T-helper 1 cell treated with Interleukin-12 subunit alpha and Interleukin-12 subunit beta and Interleukin-4 antibody, amounts not matched to agents 30 μg/mL and 1 μg/mL, for 36 hours (primary cell): ENCODE data around the gene VPS37B.
A peak's percentile ranks its signal among the peaks of the same experiment; 100 is the strongest.
"Not testable (repeated sequence)": the region's sequence is repeated elsewhere in the genome, so short reads cannot be mapped to it uniquely, and the experiment has no call there.

Source experiments
- H3K27ac Mint-ChIP-seq: one replicate; pipeline ENCODE4 v1.8.0; 2021; ENCODE audit warnings: mild to moderate bottlenecking, mixed read lengths
- H3K27me3 Mint-ChIP-seq: one replicate; pipeline ENCODE4 v1.8.0; 2021; ENCODE audit warnings: low read depth, mixed read lengths
- H3K36me3 Mint-ChIP-seq: one replicate; pipeline ENCODE4 v1.8.0; 2021; ENCODE audit warnings: low read depth, mixed read lengths
- H3K4me1 Mint-ChIP-seq: one replicate; pipeline ENCODE4 v1.8.0; 2021; ENCODE audit warnings: low read depth, mixed read lengths
- H3K4me3 Mint-ChIP-seq: one replicate; pipeline ENCODE4 v1.8.0; 2021; ENCODE audit warnings: mild to moderate bottlenecking, moderate library complexity, mixed read lengths
- H3K9me3 Mint-ChIP-seq: one replicate; pipeline ENCODE4 v1.8.0; 2021; ENCODE audit warnings: mixed read lengths

The VPS37B gene

DNA sequence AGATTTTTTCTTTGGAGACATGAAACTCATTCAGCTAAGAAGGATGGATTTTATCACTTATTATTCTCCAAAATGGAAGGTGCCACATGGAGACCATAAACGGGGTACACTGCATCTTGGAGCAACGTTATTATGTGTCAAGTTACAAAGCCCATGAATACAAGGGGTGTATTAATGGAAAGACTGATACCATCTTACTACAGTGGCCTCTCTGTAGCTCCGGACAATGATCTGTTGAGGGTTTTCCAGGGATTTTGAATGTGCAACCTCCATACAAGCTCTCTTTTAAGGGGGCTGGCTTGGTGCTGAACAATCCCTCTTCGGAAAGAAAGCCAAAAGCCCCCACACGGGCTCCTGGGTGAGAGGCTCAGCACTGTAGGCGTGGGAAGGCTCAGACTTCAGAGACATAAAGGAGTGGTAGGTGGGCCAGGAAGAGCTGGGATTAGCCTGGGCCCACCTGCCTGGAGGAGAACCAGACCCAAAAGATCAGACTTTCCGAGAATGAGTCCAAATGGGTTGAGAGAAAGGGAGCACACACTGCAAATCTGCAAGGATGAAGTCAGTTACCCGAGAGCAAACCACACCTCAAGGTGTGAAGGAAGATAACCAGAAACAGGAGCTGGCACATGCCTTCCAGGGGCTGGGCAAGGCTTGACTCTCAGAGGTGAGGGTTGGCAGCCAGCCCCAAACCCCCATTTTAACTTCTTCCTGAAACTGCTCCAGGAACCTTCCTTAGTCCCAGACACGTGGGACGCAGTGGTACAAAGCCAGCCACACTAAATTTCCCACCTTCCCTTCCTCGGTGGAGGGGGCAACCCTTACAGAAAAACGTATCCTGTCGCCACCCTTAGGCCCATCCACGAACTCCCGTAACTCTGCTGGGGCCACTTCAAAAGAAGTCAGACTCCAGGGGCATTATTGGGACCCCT, 1.5 kb downstream of the VPS37B start:
- Mint-ChIP-seq H3K27ac (peak overlapping the region; percentile 95), H3K9me3 (peaks cover 4% of the 10 kb centered on the region), H3K27me3 (no peaks in the 10 kb centered on the region), H3K4me1 (peaks cover 61% of the 10 kb centered on the region), H3K36me3 (peaks cover 25% of the 10 kb centered on the region), H3K4me3 (peak overlapping the region; percentile 90)

- H3K27me3 Mint-ChIP-seq: no peaks in the 10 kb centered on the region
- H3K27ac Mint-ChIP-seq: no peak overlapping the region
- peak overlapping the region; percentile 90 for H3K4me3 Mint-ChIP-seq
- peaks cover 4% of the 10 kb centered on the region for H3K9me3 Mint-ChIP-seq
- peaks cover 59% of the 10 kb centered on the region for H3K4me1 Mint-ChIP-seq
- H3K36me3 Mint-ChIP-seq: peaks cover 24% of the 10 kb centered on the region
These were observed 2.4 kb downstream of the VPS37B start for GRCh38 chr12:122893208-122894153.

DNA sequence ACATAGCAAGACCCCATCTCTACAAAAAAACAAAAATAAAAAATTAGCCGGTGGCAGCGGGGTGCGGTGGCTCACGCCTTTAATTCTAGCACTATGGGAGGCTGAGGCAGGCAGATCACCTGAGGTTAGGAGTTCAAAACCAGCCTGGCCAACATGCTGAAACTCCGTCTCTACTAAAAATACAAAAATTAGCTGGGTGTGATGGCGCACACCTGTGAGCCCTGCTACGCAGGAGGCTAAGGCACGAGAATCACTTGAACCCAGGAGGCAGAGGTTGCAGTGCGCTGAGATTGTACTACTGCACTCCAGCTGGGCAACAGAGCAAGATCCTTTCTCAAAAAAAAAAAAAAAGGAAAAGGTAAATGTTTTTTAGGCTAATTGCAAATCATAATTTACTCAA, 3.2 kb downstream of the VPS37B start:
- peaks cover 23% of the 10 kb centered on the region for H3K36me3 Mint-ChIP-seq
- H3K4me1 Mint-ChIP-seq: peaks cover 60% of the 10 kb centered on the region
- H3K9me3 Mint-ChIP-seq, H3K27me3 Mint-ChIP-seq, H3K4me3 Mint-ChIP-seq, H3K27ac Mint-ChIP-seq: not testable (repeated sequence)

- Mint-ChIP-seq H3K36me3 (peaks cover 30% of the 10 kb centered on the region), H3K9me3 (peaks cover 4% of the 10 kb centered on the region), H3K4me3 (no peak overlapping the region), H3K27me3 (no peaks in the 10 kb centered on the region), H3K4me1 (peaks cover 68% of the 10 kb centered on the region), H3K27ac (no peak overlapping the region)
These were observed 4.0 kb downstream of the VPS37B start for GRCh38 chr12:122891661-122892525.

GRCh38 chr12:122889761-122890520, 6.0 kb downstream of the VPS37B start:
- H3K4me1 Mint-ChIP-seq: peaks cover 60% of the 10 kb centered on the region
- no peaks in the 10 kb centered on the region for H3K9me3 Mint-ChIP-seq
- peak overlapping the region; percentile 52 for H3K4me3 Mint-ChIP-seq
- peaks cover 18% of the 10 kb centered on the region for H3K36me3 Mint-ChIP-seq
- peak overlapping the region; percentile 55 for H3K27ac Mint-ChIP-seq
- H3K27me3 Mint-ChIP-seq: no peaks in the 10 kb centered on the region

GRCh38 chr12:122888232-122888752, 7.6 kb downstream of the VPS37B start:
- peak overlapping the region; percentile 80 for H3K4me3 Mint-ChIP-seq
- peaks cover 54% of the 10 kb centered on the region for H3K4me1 Mint-ChIP-seq
- H3K27ac Mint-ChIP-seq: peak overlapping the region; percentile 96
- H3K27me3 Mint-ChIP-seq: peaks cover 4% of the 10 kb centered on the region
- peaks cover 16% of the 10 kb centered on the region for H3K36me3 Mint-ChIP-seq
- peaks cover 5% of the 10 kb centered on the region for H3K9me3 Mint-ChIP-seq

DNA sequence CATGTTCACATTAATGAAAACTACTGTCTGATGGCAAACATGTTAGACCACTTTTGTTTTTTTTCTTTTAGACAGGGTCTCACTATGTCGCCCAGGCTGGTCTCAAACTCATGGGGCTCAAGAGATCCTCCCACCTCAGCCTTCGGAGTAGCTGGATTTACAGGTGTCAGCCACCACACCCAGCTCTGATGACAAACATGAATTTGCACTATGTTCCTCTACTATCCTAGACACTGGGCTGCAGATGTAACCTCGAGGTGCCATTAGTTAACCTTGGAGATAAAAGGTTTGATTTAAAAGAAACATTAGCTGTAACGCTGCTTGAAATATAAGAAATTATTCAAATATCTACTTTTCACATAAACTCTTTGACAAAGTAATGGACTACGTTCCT, 8.1 kb downstream of the VPS37B start:
- Mint-ChIP-seq H3K27ac (peak overlapping the region; percentile 96), H3K4me3 (peak overlapping the region; percentile 80), H3K9me3 (peaks cover 5% of the 10 kb centered on the region), H3K27me3 (peaks cover 8% of the 10 kb centered on the region), H3K36me3 (peaks cover 17% of the 10 kb centered on the region), H3K4me1 (peaks cover 56% of the 10 kb centered on the region)

DNA sequence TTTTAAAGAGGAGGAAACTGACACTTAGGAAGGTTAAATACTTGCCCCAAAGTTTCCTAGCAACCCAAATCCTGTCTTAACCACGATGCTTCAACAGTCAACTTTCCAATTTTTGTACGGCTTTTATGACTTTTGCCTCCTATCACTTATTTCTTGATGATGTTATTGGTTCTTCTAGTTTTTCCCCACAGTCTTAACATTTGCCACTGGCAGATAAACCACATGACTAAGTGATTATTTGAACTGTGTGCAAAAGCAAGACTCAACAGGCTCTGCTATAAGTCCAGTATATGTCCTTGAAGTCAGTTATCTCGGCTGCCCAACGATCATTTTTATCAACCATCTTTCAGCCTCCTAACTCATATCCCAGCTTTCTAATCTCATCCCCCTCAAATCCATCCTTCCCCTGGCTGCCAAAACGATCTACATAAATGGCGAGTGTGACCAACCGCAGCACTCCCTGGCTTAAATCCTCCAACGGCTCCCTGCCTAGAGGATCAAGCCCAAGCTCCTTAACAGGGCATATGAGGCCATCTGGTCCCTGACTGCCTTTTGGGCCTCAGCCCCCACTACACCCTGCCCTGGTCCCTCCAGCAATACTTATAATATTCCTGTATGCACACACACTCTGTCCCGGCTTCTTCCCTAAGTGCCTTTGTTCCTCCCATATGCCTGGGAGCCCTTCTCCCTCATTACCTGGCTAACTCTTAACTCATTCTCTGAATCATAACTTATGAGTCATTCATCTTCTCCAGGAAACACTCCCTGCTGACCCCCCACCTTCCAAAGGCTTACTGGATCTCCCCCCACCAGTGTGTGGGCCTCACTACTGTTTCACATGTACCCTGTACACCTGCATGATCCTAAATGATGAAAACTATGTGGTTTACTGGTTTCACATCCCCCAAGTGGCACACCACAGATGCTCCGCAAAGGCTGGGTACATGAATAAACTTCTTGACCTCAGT, 8.8 kb downstream of the VPS37B start:
- peaks cover 56% of the 10 kb centered on the region for H3K4me1 Mint-ChIP-seq
- peaks cover 8% of the 10 kb centered on the region for H3K27me3 Mint-ChIP-seq
- peaks cover 5% of the 10 kb centered on the region for H3K9me3 Mint-ChIP-seq
- H3K36me3 Mint-ChIP-seq: peaks cover 19% of the 10 kb centered on the region
- peak overlapping the region; percentile 96 for H3K27ac Mint-ChIP-seq
- H3K4me3 Mint-ChIP-seq: peak overlapping the region; percentile 66

DNA sequence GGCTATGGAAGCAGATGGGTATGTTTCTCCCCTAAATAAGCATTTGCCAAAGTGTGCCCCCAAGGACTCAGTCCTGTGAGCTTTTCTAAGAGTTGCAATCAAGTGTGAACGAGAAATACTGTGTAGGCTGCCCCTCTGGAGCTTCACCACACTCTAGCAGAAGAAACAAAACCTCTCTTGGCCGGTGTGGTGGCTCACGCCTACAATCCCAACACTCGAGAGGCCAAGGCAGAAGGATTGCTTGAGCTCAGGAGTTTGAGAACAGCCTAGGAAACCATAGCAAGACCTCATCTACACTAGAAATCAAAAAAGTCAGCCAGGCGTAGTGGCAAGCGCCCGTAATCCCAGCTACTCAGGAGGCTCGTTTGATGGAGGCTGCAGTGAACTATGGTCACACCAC, 9.8 kb downstream of the VPS37B start:
- peaks cover 22% of the 10 kb centered on the region for H3K36me3 Mint-ChIP-seq
- no peak overlapping the region for H3K4me3 Mint-ChIP-seq
- peaks cover 51% of the 10 kb centered on the region for H3K4me1 Mint-ChIP-seq
- peaks cover 5% of the 10 kb centered on the region for H3K9me3 Mint-ChIP-seq
- H3K27me3 Mint-ChIP-seq: peaks cover 8% of the 10 kb centered on the region
- no peak overlapping the region for H3K27ac Mint-ChIP-seq

- Mint-ChIP-seq H3K4me1 (peaks cover 57% of the 10 kb centered on the region), H3K36me3 (peaks cover 32% of the 10 kb centered on the region), H3K9me3 (peaks cover 5% of the 10 kb centered on the region), H3K27me3 (peaks cover 16% of the 10 kb centered on the region), H3K27ac (no peak overlapping the region), H3K4me3 (no peak overlapping the region)
These were observed 11.1 kb downstream of the VPS37B start for GRCh38 chr12:122884860-122885259.

GRCh38 chr12:122884091-122884826, 11.7 kb downstream of the VPS37B start:
- H3K27me3 Mint-ChIP-seq: peaks cover 16% of the 10 kb centered on the region
- peaks cover 60% of the 10 kb centered on the region for H3K4me1 Mint-ChIP-seq
- peaks cover 5% of the 10 kb centered on the region for H3K9me3 Mint-ChIP-seq
- no peak overlapping the region for H3K27ac Mint-ChIP-seq
- H3K36me3 Mint-ChIP-seq: peaks cover 36% of the 10 kb centered on the region
- no peak overlapping the region for H3K4me3 Mint-ChIP-seq
